Type B pancreatic cell (in vitro differentiated cells): ENCODE data around the gene S100A1. TPM values are rescaled to one million over a fixed set of nuclear protein-coding genes. Genes with fewer than 3 reads are reported as not detected.

Source experiments
- DNase-seq: peaks from one replicate; pipeline ENCODE4 v3.0.0; 2021; ENCODE audit warnings: mixed read lengths; ENCODE audit not compliant: unreplicated experiment; ENCODE audit errors: extremely low spot score
- H3K27ac Mint-ChIP-seq: 2 replicates; pipeline ENCODE4 v1.8.0; 2021; ENCODE audit warnings: mild to moderate bottlenecking, mixed read lengths
- H3K27me3 Mint-ChIP-seq: 2 replicates; pipeline ENCODE4 v1.8.0; 2021; ENCODE audit warnings: mixed read lengths
- H3K36me3 Mint-ChIP-seq: 2 replicates; pipeline ENCODE4 v1.8.0; 2021; ENCODE audit warnings: mixed read lengths
- H3K4me1 Mint-ChIP-seq: one replicate; pipeline ENCODE4 v1.8.0; 2021; ENCODE audit warnings: mixed read lengths; ENCODE audit not compliant: unreplicated experiment
- H3K4me3 Mint-ChIP-seq: 2 replicates; pipeline ENCODE4 v1.8.0; 2021; ENCODE audit warnings: mild to moderate bottlenecking, mixed read lengths
- H3K9me3 Mint-ChIP-seq: 2 replicates; pipeline ENCODE4 v1.8.0; 2021; ENCODE audit warnings: mixed read lengths
- total RNA-seq: library from RNA; stranded (reverse); gene quantifications from 2 replicates; pipeline ENCODE4 v1.2.1, GENCODE V29; 2021; ENCODE audit warnings: low replicate concordance
- TF ChIP-seq, protein P1 (sequence below): fragments of 200-600 bp; sonication (generic); conservative IDR thresholded peaks from 2 replicates; pipeline ENCODE4 v1.5.0; 2021; ENCODE audit warnings: antibody characterized with exemption, mild to moderate bottlenecking

The S100A1 gene
- total RNA-seq, 1 donor from 2014 or later, result 0.97 TPM

DNA sequence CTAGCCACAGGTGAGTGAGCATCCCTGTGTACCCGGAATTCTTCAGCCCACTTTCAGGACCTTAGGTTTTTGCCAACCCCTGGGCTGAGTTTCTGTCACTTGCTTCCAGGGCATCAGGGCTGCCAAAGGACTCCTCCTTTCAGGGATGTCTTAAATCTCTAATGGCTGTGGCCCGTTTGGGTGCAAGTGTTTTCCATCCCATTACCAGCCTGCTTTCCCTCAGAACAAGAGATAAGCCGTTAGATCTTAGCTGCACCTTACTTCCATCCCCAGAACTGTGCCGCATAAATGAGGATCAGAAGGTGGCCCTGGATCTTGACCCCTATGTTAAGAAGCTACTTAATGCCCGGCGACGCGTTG is 30.9 kb downstream of the S100A1 start:
- no peak for DNase-seq
- TF ChIP-seq, protein P1, sequence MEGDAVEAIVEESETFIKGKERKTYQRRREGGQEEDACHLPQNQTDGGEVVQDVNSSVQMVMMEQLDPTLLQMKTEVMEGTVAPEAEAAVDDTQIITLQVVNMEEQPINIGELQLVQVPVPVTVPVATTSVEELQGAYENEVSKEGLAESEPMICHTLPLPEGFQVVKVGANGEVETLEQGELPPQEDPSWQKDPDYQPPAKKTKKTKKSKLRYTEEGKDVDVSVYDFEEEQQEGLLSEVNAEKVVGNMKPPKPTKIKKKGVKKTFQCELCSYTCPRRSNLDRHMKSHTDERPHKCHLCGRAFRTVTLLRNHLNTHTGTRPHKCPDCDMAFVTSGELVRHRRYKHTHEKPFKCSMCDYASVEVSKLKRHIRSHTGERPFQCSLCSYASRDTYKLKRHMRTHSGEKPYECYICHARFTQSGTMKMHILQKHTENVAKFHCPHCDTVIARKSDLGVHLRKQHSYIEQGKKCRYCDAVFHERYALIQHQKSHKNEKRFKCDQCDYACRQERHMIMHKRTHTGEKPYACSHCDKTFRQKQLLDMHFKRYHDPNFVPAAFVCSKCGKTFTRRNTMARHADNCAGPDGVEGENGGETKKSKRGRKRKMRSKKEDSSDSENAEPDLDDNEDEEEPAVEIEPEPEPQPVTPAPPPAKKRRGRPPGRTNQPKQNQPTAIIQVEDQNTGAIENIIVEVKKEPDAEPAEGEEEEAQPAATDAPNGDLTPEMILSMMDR, result no peak
- Mint-ChIP-seq H3K9me3 (peaks cover under 1% of the 10 kb centered on the region), H3K4me1 (peaks cover 20% of the 10 kb centered on the region), H3K27ac (peak overlapping the region; percentile 92), H3K36me3 (peaks cover 13% of the 10 kb centered on the region), H3K4me3 (peak overlapping the region; percentile 97), H3K27me3 (no peaks in the 10 kb centered on the region)

- peak overlapping the region; percentile 92 for H3K27ac Mint-ChIP-seq
- H3K4me3 Mint-ChIP-seq, result peak overlapping the region; percentile 97
- no peaks in the 10 kb centered on the region for H3K9me3 Mint-ChIP-seq
- no peak for DNase-seq
- H3K36me3 Mint-ChIP-seq, result peaks cover 16% of the 10 kb centered on the region
- H3K4me1 Mint-ChIP-seq, result peaks cover 18% of the 10 kb centered on the region
- no peaks in the 10 kb centered on the region for H3K27me3 Mint-ChIP-seq
- TF ChIP-seq, protein P1, result no peak
Measured at GRCh38 chr1:153659656-153660055, 31.4 kb downstream of the S100A1 start.

- no peaks in the 10 kb centered on the region for H3K9me3 Mint-ChIP-seq
- peak overlapping the region; percentile 74 for H3K4me3 Mint-ChIP-seq
- H3K36me3 Mint-ChIP-seq, result peaks cover 27% of the 10 kb centered on the region
- peaks cover 18% of the 10 kb centered on the region for H3K4me1 Mint-ChIP-seq
- no peak for DNase-seq
- peak overlapping the region; percentile 59 for H3K27ac Mint-ChIP-seq
- TF ChIP-seq, protein P1, result no peak
- no peaks in the 10 kb centered on the region for H3K27me3 Mint-ChIP-seq
Measured at GRCh38 chr1:153661111-153661708, 33.0 kb downstream of the S100A1 start.

GRCh38 chr1:153662269-153662668 is 34.0 kb downstream of the S100A1 start:
- peaks cover 18% of the 10 kb centered on the region for H3K4me1 Mint-ChIP-seq
- H3K27ac Mint-ChIP-seq, result peak overlapping the region; percentile 38
- no peak overlapping the region for H3K4me3 Mint-ChIP-seq
- no peaks in the 10 kb centered on the region for H3K27me3 Mint-ChIP-seq
- H3K36me3 Mint-ChIP-seq, result peaks cover 28% of the 10 kb centered on the region
- DNase-seq, result no peak
- H3K9me3 Mint-ChIP-seq, result no peaks in the 10 kb centered on the region
- TF ChIP-seq, protein P1, result no peak

DNA sequence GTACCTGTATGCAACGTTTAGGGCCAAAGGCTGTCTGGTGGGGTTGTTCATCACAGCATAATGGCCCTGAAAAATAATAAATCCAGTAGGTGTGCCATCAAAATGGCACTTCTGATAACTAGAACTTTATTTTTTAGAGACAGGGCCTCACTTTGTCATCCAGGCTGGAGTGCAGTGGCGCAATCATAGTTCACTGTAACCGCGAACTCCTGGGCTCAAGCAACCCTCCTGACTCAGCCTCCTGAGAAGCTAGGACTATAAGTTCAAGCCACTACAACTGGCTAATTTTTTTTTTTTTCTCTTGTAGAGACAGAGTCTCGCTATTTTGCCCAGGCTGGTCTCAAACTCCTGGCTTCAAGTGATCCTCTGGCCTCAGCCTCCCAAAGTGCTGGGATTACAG is 35.0 kb downstream of the S100A1 start:
- Mint-ChIP-seq H3K36me3 (peaks cover 38% of the 10 kb centered on the region), H3K9me3 (no peaks in the 10 kb centered on the region), H3K4me3 (no peak overlapping the region), H3K27ac (no peak overlapping the region), H3K4me1 (peaks cover 26% of the 10 kb centered on the region), H3K27me3 (no peaks in the 10 kb centered on the region)
- TF ChIP-seq, protein P1, result no peak
- DNase-seq, result no peak
